ENCODE measurements around the gene SCIN.

DNA sequence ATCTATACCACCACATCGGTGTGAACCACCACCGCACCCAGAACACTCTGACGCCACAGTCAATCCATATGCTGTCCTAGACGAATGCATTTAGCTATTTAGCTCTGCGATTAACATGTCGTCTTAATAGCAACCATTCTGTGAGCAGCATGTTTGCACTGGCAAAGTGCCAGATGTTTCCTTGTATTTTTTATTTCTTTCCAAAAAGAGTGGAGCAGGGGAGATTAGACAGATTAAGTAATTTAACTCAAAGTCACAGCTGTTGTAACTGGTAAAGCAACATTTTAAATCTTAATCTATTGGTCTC lies 59.9 kb downstream of the SCIN start:
- TF ChIP-seq, protein P1, sequence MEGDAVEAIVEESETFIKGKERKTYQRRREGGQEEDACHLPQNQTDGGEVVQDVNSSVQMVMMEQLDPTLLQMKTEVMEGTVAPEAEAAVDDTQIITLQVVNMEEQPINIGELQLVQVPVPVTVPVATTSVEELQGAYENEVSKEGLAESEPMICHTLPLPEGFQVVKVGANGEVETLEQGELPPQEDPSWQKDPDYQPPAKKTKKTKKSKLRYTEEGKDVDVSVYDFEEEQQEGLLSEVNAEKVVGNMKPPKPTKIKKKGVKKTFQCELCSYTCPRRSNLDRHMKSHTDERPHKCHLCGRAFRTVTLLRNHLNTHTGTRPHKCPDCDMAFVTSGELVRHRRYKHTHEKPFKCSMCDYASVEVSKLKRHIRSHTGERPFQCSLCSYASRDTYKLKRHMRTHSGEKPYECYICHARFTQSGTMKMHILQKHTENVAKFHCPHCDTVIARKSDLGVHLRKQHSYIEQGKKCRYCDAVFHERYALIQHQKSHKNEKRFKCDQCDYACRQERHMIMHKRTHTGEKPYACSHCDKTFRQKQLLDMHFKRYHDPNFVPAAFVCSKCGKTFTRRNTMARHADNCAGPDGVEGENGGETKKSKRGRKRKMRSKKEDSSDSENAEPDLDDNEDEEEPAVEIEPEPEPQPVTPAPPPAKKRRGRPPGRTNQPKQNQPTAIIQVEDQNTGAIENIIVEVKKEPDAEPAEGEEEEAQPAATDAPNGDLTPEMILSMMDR (IDR thresholded peaks at IDR 0.05): no peak
- TF ChIP-seq EP300 (IDR thresholded peaks at IDR 0.05): no peak
- no peak for TF ChIP-seq POLR2A (IDR thresholded peaks at IDR 0.05)
